Measurements from ENCODE around the gene WDR55.

The WDR55 gene

DNA sequence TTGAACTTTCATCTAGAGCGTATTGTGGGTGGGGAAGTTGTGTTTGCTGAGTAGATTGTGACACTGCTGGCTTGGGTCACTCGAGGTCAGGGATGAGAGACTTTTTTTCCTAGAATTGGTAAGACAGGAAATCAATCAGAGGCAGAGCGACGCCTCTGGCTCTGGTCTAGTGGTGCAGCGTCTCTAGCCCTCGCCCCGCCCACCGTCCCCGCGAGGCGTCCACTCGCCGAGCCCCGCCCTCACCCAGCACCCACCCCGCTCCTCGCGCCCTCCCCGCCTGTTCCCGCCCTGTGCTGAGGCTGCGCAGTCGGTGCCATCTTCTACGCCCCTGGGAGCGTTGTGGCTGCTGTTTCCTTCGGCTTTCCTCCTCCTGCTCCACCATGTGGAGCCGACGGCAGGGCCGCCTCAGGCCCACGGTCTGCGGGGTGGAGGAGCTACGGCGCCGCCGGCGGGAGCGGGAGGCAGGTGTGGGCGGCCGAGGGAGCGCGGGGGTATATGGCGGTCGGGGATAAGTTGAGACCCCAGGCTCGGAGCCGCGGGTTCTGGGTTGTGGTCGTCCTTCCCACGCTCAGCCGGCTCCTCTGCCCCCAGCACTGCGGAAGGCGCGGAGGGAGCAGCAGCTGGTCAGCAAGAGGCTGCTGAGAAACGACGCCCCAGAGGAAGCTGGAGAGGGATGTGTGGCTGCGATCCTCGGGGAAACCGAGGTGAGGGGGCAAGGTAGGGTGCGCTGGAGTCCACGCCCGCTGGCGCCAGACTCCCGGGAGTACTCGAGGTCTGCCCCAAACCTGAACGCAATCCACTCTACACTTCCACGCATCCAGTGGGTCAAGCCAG lies 25.3 kb upstream of the WDR55 start, which contains the start of gene TMCO6:
Gene TMCO6 (plus strand): TSS at position 304 of the 834 bp plus-strand sequence. CDS start 77 bp downstream, at position 381.
- H3K27ac ChIP-seq (replicated peaks; ENCODE audit: low read length): peak within 1 kb of the TSS; percentile 48
- H2BK12ac ChIP-seq (ENCODE audit: low read length): peak within 1 kb of the TSS; percentile 14
- peaks cover 6% of the 10 kb centered on the region for H3K79me1 ChIP-seq (ENCODE audit: low read depth, low read length)
- peaks cover 2 to 5% of the 10 kb centered on the region in 2 donors for H3K4me1 ChIP-seq (ENCODE audit: control insufficient read depth in 2 of 2, insufficient read depth in 1 of 2, low read depth in 1 of 2, low read length in 2 of 2)
- DNase-seq (ENCODE audit: low spot score): peak; percentile 85
- H2AFZ ChIP-seq (ENCODE audit: low read length): peak within 1 kb of the TSS; percentile 96
- peak within 1 kb of the TSS; percentile 97 for H3K23ac ChIP-seq (ENCODE audit: low read depth, low read length, poor library complexity)
- peak within 1 kb of the TSS; percentile 69 for H2BK5ac ChIP-seq (ENCODE audit: low read length)
- peak within 1 kb of the TSS; percentile 64 to 84 for H3K4me3 ChIP-seq (ENCODE audit: low read length in 2 of 2)
- peak within 1 kb of the TSS; percentile 47 for H2AK5ac ChIP-seq (ENCODE audit: low read depth, low read length)
- peak within 1 kb of the TSS; percentile 98 for H3K9ac ChIP-seq (ENCODE audit: low read depth, low read length, poor library complexity)
- no peak within 1 kb of the TSS for H2BK120ac ChIP-seq (ENCODE audit: low read depth, low read length)
- peak within 1 kb of the TSS; percentile 90 for H2BK15ac ChIP-seq (ENCODE audit: low read length)
- H3K4ac ChIP-seq (ENCODE audit: low read length): peak within 1 kb of the TSS; percentile 17
- H4K91ac ChIP-seq (ENCODE audit: low read depth, low read length, poor library complexity): no peak within 1 kb of the TSS
- peak within 1 kb of the TSS; percentile 96 for H3K14ac ChIP-seq (ENCODE audit: low read length)
- peak within 1 kb of the TSS; percentile 99 for H3K4me2 ChIP-seq (ENCODE audit: insufficient read depth, low read length, poor library complexity, severe bottlenecking)
- peak within 1 kb of the TSS; percentile 19 for H4K8ac ChIP-seq (ENCODE audit: low read depth, low read length)
- H3K36me3 ChIP-seq (replicated peaks in 1 of 2; ENCODE audit: control insufficient read depth in 2 of 2, insufficient read depth in 2 of 2, low read length in 2 of 2): peaks cover 28 to 34% of the 10 kb centered on the region in 2 donors
- H3K9me3 ChIP-seq (replicated peaks in 1 of 2; ENCODE audit: control insufficient read depth in 2 of 2, insufficient read depth in 1 of 2, low read depth in 1 of 2, low read length in 2 of 2): peaks cover 0 to 1% of the 10 kb centered on the region in 2 donors
- WGBS, 2 donors (ENCODE audit: extremely low coverage in 2 of 2, insufficient read length in 2 of 2, insufficient replicate concordance in 1 of 2): no CpG with 5 or more reads among the region's 63 CpGs
- H3K18ac ChIP-seq (ENCODE audit: low read length): peak within 1 kb of the TSS; percentile 100
- no peaks in the 10 kb centered on the region for H3K27me3 ChIP-seq (ENCODE audit: control insufficient read depth in 3 of 3, insufficient read depth in 3 of 3, low read depth in 1 of 3, low read length in 3 of 3)

- H3K36me3 ChIP-seq (replicated peaks in 1 of 2; ENCODE audit: control insufficient read depth in 2 of 2, insufficient read depth in 2 of 2, low read length in 2 of 2): peaks cover 38 to 55% of the 10 kb centered on the region in 2 donors
- H3K4me3 ChIP-seq (ENCODE audit: low read length in 2 of 2): no peak overlapping the region
- H3K9me3 ChIP-seq (replicated peaks in 1 of 2; ENCODE audit: control insufficient read depth in 2 of 2, insufficient read depth in 1 of 2, low read depth in 1 of 2, low read length in 2 of 2): peaks cover 0 to 1% of the 10 kb centered on the region in 2 donors
- H2BK15ac ChIP-seq (ENCODE audit: low read length): no peak overlapping the region
- no peak overlapping the region for H3K27ac ChIP-seq (replicated peaks; ENCODE audit: low read length)
- peak overlapping the region; percentile 25 for H3K9ac ChIP-seq (ENCODE audit: low read depth, low read length, poor library complexity)
- H4K91ac ChIP-seq (ENCODE audit: low read depth, low read length, poor library complexity): no peak overlapping the region
- no peak overlapping the region for H3K18ac ChIP-seq (ENCODE audit: low read length)
- no peak overlapping the region for H2BK120ac ChIP-seq (ENCODE audit: low read depth, low read length)
- H2BK5ac ChIP-seq (ENCODE audit: low read length): no peak overlapping the region
- H2AFZ ChIP-seq (ENCODE audit: low read length): no peak overlapping the region
- no peaks in the 10 kb centered on the region for H3K27me3 ChIP-seq (ENCODE audit: control insufficient read depth in 3 of 3, insufficient read depth in 3 of 3, low read depth in 1 of 3, low read length in 3 of 3)
- H4K8ac ChIP-seq (ENCODE audit: low read depth, low read length): no peak overlapping the region
- H3K4me1 ChIP-seq (ENCODE audit: control insufficient read depth in 2 of 2, insufficient read depth in 1 of 2, low read depth in 1 of 2, low read length in 2 of 2): peaks cover 3 to 5% of the 10 kb centered on the region in 2 donors
- no peak overlapping the region for H3K4me2 ChIP-seq (ENCODE audit: insufficient read depth, low read length, poor library complexity, severe bottlenecking)
- no peak overlapping the region for H3K23ac ChIP-seq (ENCODE audit: low read depth, low read length, poor library complexity)
- no peak overlapping the region for H3K14ac ChIP-seq (ENCODE audit: low read length)
- H3K79me1 ChIP-seq (ENCODE audit: low read depth, low read length): peaks cover 8% of the 10 kb centered on the region
- WGBS, 2 donors (ENCODE audit: extremely low coverage in 2 of 2, insufficient read length in 2 of 2, insufficient replicate concordance in 1 of 2): no CpG with 5 or more reads among the region's 8 CpGs
- no peak overlapping the region for H2AK5ac ChIP-seq (ENCODE audit: low read depth, low read length)
- DNase-seq (ENCODE audit: low spot score): no peak
- H2BK12ac ChIP-seq (ENCODE audit: low read length): no peak overlapping the region
- no peak overlapping the region for H3K4ac ChIP-seq (ENCODE audit: low read length)
Measured at GRCh38 chr5:140641716-140642115, 23.0 kb upstream of the WDR55 start.

DNA sequence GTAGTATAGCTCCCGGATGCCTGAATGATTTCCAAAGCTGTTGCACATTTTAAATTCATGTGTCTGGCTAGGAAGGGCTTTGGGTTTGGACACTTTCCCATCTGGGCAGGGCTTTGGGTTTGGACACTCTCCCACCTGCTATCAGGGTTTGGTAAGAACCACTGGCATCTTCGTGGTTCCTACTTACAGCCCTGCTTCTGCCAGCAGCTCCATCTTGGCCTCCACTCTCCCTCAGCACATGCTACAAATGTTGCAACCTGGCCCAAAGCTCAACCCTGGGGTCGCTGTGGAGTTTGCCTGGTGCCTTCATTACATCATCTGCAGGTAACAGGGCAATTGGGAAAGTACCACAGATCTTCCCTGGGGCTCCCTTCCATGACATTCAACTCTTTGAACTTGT lies 22.0 kb upstream of the WDR55 start:
- no peaks in the 10 kb centered on the region for H3K9me3 ChIP-seq (replicated peaks in 1 of 2; ENCODE audit: control insufficient read depth in 2 of 2, insufficient read depth in 1 of 2, low read depth in 1 of 2, low read length in 2 of 2)
- no peak overlapping the region for H3K4me2 ChIP-seq (ENCODE audit: insufficient read depth, low read length, poor library complexity, severe bottlenecking)
- H2BK120ac ChIP-seq (ENCODE audit: low read depth, low read length): no peak overlapping the region
- no peak overlapping the region for H2BK15ac ChIP-seq (ENCODE audit: low read length)
- no peak overlapping the region for H3K4me3 ChIP-seq (ENCODE audit: low read length in 2 of 2)
- peaks cover 11% of the 10 kb centered on the region for H3K79me1 ChIP-seq (ENCODE audit: low read depth, low read length)
- no peak overlapping the region for H3K27ac ChIP-seq (replicated peaks; ENCODE audit: low read length)
- no peak overlapping the region for H2AFZ ChIP-seq (ENCODE audit: low read length)
- no peak overlapping the region for H3K18ac ChIP-seq (ENCODE audit: low read length)
- H2BK12ac ChIP-seq (ENCODE audit: low read length): no peak overlapping the region
- no peaks in the 10 kb centered on the region for H3K27me3 ChIP-seq (ENCODE audit: control insufficient read depth in 3 of 3, insufficient read depth in 3 of 3, low read depth in 1 of 3, low read length in 3 of 3)
- no peak overlapping the region for H4K91ac ChIP-seq (ENCODE audit: low read depth, low read length, poor library complexity)
- DNase-seq (ENCODE audit: low spot score): no peak
- H3K36me3 ChIP-seq (replicated peaks in 1 of 2; ENCODE audit: control insufficient read depth in 2 of 2, insufficient read depth in 2 of 2, low read length in 2 of 2): peaks cover 38 to 55% of the 10 kb centered on the region in 2 donors
- H3K9ac ChIP-seq (ENCODE audit: low read depth, low read length, poor library complexity): no peak overlapping the region
- H3K4me1 ChIP-seq (ENCODE audit: control insufficient read depth in 2 of 2, insufficient read depth in 1 of 2, low read depth in 1 of 2, low read length in 2 of 2): peaks cover 5 to 6% of the 10 kb centered on the region in 2 donors
- H4K8ac ChIP-seq (ENCODE audit: low read depth, low read length): no peak overlapping the region
- no CpG with 5 or more reads among the region's 3 CpGs for WGBS, 2 donors (ENCODE audit: extremely low coverage in 2 of 2, insufficient read length in 2 of 2, insufficient replicate concordance in 1 of 2)
- no peak overlapping the region for H3K23ac ChIP-seq (ENCODE audit: low read depth, low read length, poor library complexity)
- H2BK5ac ChIP-seq (ENCODE audit: low read length): no peak overlapping the region
- H3K4ac ChIP-seq (ENCODE audit: low read length): no peak overlapping the region
- H3K14ac ChIP-seq (ENCODE audit: low read length): no peak overlapping the region
- no peak overlapping the region for H2AK5ac ChIP-seq (ENCODE audit: low read depth, low read length)

DNA sequence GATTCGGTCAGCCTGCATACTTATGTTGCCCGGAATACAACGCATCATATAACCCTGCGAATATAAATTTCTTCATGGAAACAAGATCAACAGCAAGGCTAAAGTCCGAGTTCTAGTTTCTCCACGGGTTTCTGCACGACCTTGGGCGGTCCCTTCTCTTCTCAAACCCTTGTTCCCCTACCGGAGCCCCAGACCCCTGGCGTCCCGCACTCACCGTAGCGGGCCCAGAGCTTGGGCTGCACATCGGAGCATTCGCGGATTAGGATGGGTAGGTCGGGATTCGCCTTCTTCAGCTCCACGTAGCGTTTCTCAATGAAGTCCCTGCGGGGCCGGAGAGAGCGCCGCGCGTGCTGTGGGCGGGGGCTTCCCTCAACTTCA lies 17.7 kb upstream of the WDR55 start:
- Histone ChIP-seq H3K4me3 (ENCODE audit: low read length in 2 of 2) (peak overlapping the region; percentile 60 to 95), H3K23ac (ENCODE audit: low read depth, low read length, poor library complexity) (peak overlapping the region; percentile 76), H3K18ac (ENCODE audit: low read length) (peak overlapping the region; percentile 91), H3K14ac (ENCODE audit: low read length) (no peak overlapping the region), H2AK5ac (ENCODE audit: low read depth, low read length) (no peak overlapping the region), H3K4ac (ENCODE audit: low read length) (no peak overlapping the region), H2BK5ac (ENCODE audit: low read length) (no peak overlapping the region), H2BK120ac (ENCODE audit: low read depth, low read length) (no peak overlapping the region), H4K91ac (ENCODE audit: low read depth, low read length, poor library complexity) (no peak overlapping the region), H2AFZ (ENCODE audit: low read length) (peak overlapping the region; percentile 85), H3K27me3 (ENCODE audit: control insufficient read depth in 3 of 3, insufficient read depth in 3 of 3, low read depth in 1 of 3, low read length in 3 of 3) (no peaks in the 10 kb centered on the region), H3K9me3 (replicated peaks in 1 of 2; ENCODE audit: control insufficient read depth in 2 of 2, insufficient read depth in 1 of 2, low read depth in 1 of 2, low read length in 2 of 2) (no peaks in the 10 kb centered on the region), H4K8ac (ENCODE audit: low read depth, low read length) (no peak overlapping the region), H3K4me2 (ENCODE audit: insufficient read depth, low read length, poor library complexity, severe bottlenecking) (peak overlapping the region; percentile 72), H3K9ac (ENCODE audit: low read depth, low read length, poor library complexity) (peak overlapping the region; percentile 99), H3K4me1 (ENCODE audit: control insufficient read depth in 2 of 2, insufficient read depth in 1 of 2, low read depth in 1 of 2, low read length in 2 of 2) (peaks cover 1 to 3% of the 10 kb centered on the region in 2 donors), H3K79me1 (ENCODE audit: low read depth, low read length) (peaks cover 10% of the 10 kb centered on the region), H3K36me3 (replicated peaks in 1 of 2; ENCODE audit: control insufficient read depth in 2 of 2, insufficient read depth in 2 of 2, low read length in 2 of 2) (peaks cover 34 to 69% of the 10 kb centered on the region in 2 donors), H2BK15ac (ENCODE audit: low read length) (no peak overlapping the region), H3K27ac (replicated peaks; ENCODE audit: low read length) (no peak overlapping the region), H2BK12ac (ENCODE audit: low read length) (no peak overlapping the region)
- no CpG with 5 or more reads among the region's 27 CpGs for WGBS, 2 donors (ENCODE audit: extremely low coverage in 2 of 2, insufficient read length in 2 of 2, insufficient replicate concordance in 1 of 2)
- no peak for DNase-seq (ENCODE audit: low spot score)
